ENCODE results near the gene SLC25A30. TPM values are rescaled to one million over a fixed set of nuclear protein-coding genes. Genes with fewer than 3 reads are reported as not detected.

Gene SLC25A30
- total and polyA plus RNA-seq, 9 of the 15 experiments (the other 6 are each of a cell fraction or from before 2014, with no cell fraction given): 1.1 to 11.1 (median 5.6) TPM

- intact Hi-C loops (cut with micrococcal nuclease) (no loop called here), in situ Hi-C loops (cut with MboI) (no loop called here)
- POLR2A ChIA-PET: interaction anchor here (0.8 to 0.9 kb wide), 3 partner anchors 19 to 40 kb away, joined by 3 to 4 read pairs (median 3); partner anchors contain the start of gene COG3
- no TSS peak for BruUV-seq (replicated peaks)
- CTCF ChIA-PET (ENCODE audit: low intra/inter-chr PET ratio): no interaction called here
- no peak overlapping the region for H3K4me2 ChIP-seq (ENCODE audit: insufficient read depth, low read length)
- 2% methylated on average over 7 of the region's 7 CpGs for WGBS (ENCODE audit: insufficient coverage, low coverage, missing lambda C conversion rate)
- DNase-seq (ENCODE audit: extremely low read depth in 1 of 4, low spot score in 3 of 4): no peak
- no peak for ATAC-seq
- H3K9ac ChIP-seq (ENCODE audit: insufficient read depth in 1 of 2, low read depth in 2 of 2, low read length in 2 of 2): no peak overlapping the region
- H3K36me3 ChIP-seq (ENCODE audit: control insufficient read depth, insufficient read depth, low read length): no peaks in the 10 kb centered on the region
- H3K9me3 ChIP-seq (replicated peaks; ENCODE audit: control insufficient read depth, insufficient read depth, low read depth, low read length): no peaks in the 10 kb centered on the region
- no peaks in the 10 kb centered on the region; a peak in 2 of 5 replicates for H3K4me1 ChIP-seq (replicated peaks in 1 of 2; ENCODE audit: control insufficient read depth in 2 of 2, insufficient read depth in 2 of 2, low read length in 2 of 2)
- no peak overlapping the region for H2AFZ ChIP-seq (ENCODE audit: low read depth, low read length)
- H3K27ac ChIP-seq (ENCODE audit: extremely low read depth, low read depth, low read length): no peak overlapping the region
- peaks cover 2 to 11% of the 10 kb centered on the region in 2 experiments for H3K27me3 ChIP-seq (ENCODE audit: control insufficient read depth in 2 of 2, insufficient read depth in 2 of 2, low read length in 2 of 2)
- no peaks in the 10 kb centered on the region for H3K79me2 ChIP-seq (ENCODE audit: control insufficient read depth, insufficient read depth, low read length)
- H4K20me1 ChIP-seq (replicated peaks; ENCODE audit: control insufficient read depth, insufficient read depth, low read length): no peaks in the 10 kb centered on the region
- H3K4me3 ChIP-seq: no peak overlapping the region
- no peak for FAIRE-seq
- H3K9me1 ChIP-seq (ENCODE audit: control insufficient read depth, insufficient read depth, low read length): no peaks in the 10 kb centered on the region
- TF ChIP-seq GABPB1 (CRISPR knock-in tag; IDR thresholded peaks at IDR 0.05) (no peak), FOSL1 (tag; conservative IDR thresholded peaks at IDR 0.05) (0 out of 2 replicates have a peak, but pooled peaks have one; percentile 25), ATF3 (IDR thresholded peaks at IDR 0.05) (peak; percentile 50; the same call in 1 of the 2 replicates), ATF3 (CRISPR knock-in tag; conservative IDR thresholded peaks at IDR 0.05) (no peak)
Observed at GRCh38 chr13:45446181-45446580, 28.0 kb upstream of the SLC25A30 start.

- Histone ChIP-seq H2AFZ (ENCODE audit: low read depth, low read length) (no peak overlapping the region), H3K9ac (ENCODE audit: insufficient read depth in 1 of 2, low read depth in 2 of 2, low read length in 2 of 2) (no peak overlapping the region), H3K4me2 (ENCODE audit: insufficient read depth, low read length) (no peak overlapping the region), H3K9me3 (replicated peaks; ENCODE audit: control insufficient read depth, insufficient read depth, low read depth, low read length) (no peaks in the 10 kb centered on the region), H3K27me3 (ENCODE audit: control insufficient read depth in 2 of 2, insufficient read depth in 2 of 2, low read length in 2 of 2) (peaks cover 2 to 11% of the 10 kb centered on the region in 2 experiments), H3K4me1 (replicated peaks in 1 of 2; ENCODE audit: control insufficient read depth in 2 of 2, insufficient read depth in 2 of 2, low read length in 2 of 2) (peaks cover 0 to 3% of the 10 kb centered on the region in 2 experiments; a peak in 2 of 5 replicates), H3K36me3 (ENCODE audit: control insufficient read depth, insufficient read depth, low read length) (no peaks in the 10 kb centered on the region), H4K20me1 (replicated peaks; ENCODE audit: control insufficient read depth, insufficient read depth, low read length) (no peaks in the 10 kb centered on the region), H3K9me1 (ENCODE audit: control insufficient read depth, insufficient read depth, low read length) (no peaks in the 10 kb centered on the region), H3K27ac (ENCODE audit: extremely low read depth, low read depth, low read length) (no peak overlapping the region), H3K4me3 (no peak overlapping the region), H3K79me2 (ENCODE audit: control insufficient read depth, insufficient read depth, low read length) (no peaks in the 10 kb centered on the region)
- TF ChIP-seq NONO (IDR thresholded peaks at IDR 0.05; ENCODE audit: low read depth in 2 of 2, low read length in 1 of 2): no peak
- TF ChIP-seq MLX (CRISPR knock-in tag; conservative IDR thresholded peaks at IDR 0.05): no peak
- TF ChIP-seq NR2F6 (CRISPR knock-in tag; IDR thresholded peaks at IDR 0.05): no peak
- no peak for TF ChIP-seq DDX20 (tag; IDR thresholded peaks at IDR 0.05; ENCODE audit: low read depth)
- ChIA-PET CTCF (ENCODE audit: low intra/inter-chr PET ratio) (no interaction called here), POLR2A (no interaction called here)
- DNase-seq (ENCODE audit: extremely low read depth in 1 of 4, low spot score in 3 of 4) (no peak), FAIRE-seq (no peak), ATAC-seq (no peak)
- WGBS (ENCODE audit: insufficient coverage, low coverage, missing lambda C conversion rate): 12% methylated on average over 6 of the region's 6 CpGs
- intact Hi-C loops (cut with micrococcal nuclease): no loop called here
- no TSS peak for BruUV-seq (replicated peaks)
- in situ Hi-C loops (cut with MboI): no loop called here
Observed at GRCh38 chr13:45445053-45445452, 26.9 kb upstream of the SLC25A30 start.

Measured in K562 (cell line).